NCI-H774 (cell line): ENCODE data around the gene LCT.
"Not testable (repeated sequence)": the region's sequence is repeated elsewhere in the genome, so short reads cannot be mapped to it uniquely, and the experiment has no call there.

Experiments used
- DNase-seq: peaks from one replicate; lab custom pipeline; 2025; lab: John Stamatoyannopoulos, UW

Gene LCT

DNA sequence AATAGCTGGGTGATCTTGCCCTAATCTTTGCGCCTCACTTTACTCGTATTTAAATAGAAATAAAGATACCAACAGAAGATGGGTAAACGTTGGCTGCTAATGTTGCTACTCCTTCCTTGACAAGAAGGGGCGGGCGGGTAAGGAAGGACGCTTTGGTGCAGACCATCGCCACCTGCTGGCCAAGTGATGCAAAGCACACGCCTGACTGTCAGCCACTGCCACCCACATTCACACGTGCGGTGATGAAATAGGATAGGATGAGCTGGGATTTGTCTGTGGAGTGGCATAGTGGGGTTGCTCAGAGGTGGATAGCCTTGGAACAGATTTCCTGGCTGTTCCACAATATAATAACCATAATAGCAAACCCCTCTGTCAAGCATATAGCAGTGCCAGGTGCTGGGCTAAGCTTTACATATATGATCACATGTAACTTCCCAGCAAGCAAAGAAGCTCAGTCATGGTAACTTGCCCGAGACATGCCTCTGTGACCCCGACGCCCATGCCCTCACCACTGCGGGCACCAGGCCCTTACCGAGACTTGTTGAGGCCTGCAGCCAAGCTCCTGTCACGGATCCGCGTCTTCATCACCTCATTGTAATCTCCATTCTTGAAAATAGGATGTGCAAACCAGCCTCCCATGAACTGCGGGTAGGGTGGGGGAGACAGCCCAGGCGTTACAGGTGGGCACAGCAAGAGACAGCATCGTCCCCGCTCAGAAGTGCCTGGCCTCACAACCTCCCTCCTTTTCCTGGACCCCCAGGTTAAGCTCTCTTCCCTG, 39.3 kb downstream of the LCT start:
- peak; percentile 34 for DNase-seq

DNA sequence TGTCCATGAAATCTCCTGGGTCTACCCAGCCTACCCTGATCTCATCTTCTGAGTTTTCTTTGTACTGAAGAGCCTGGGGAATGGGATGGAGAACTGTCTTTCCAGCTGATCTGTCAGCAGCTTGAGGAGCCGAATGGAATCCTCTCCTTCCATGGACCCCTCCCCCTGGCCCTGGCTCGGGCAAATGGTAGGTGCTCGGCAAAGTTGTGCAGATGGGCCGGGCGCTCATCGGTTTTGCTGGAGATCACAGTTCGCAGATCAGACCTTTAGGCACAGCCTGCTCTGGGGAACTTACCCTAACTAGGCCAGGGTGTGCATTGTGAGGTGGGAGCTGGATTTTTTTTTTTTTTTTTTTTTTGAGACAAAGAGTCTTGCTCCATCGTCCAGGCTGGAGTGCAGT, 40.4 kb downstream of the LCT start:
- DNase-seq = no peak

DNA sequence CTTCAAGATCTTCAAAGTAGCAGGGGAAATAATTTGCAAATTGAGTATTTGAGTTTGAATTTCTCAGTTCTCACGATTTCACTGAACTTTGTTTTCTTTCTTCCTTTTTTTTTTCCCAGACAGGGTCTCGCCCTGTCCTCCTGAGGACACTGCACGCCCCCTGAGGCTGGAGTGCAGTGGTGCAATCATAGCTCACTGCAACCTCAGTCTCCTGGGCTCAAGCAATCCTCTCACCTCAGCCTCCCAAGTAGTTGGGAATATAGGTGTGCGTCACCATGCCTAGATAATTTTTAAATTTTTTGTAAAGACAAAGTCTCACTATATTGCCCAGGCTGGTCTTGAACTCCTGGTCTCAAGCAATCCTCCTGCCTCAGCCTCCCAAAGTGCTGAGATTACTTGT, 41.3 kb downstream of the LCT start:
- DNase-seq = not testable (repeated sequence)

DNA sequence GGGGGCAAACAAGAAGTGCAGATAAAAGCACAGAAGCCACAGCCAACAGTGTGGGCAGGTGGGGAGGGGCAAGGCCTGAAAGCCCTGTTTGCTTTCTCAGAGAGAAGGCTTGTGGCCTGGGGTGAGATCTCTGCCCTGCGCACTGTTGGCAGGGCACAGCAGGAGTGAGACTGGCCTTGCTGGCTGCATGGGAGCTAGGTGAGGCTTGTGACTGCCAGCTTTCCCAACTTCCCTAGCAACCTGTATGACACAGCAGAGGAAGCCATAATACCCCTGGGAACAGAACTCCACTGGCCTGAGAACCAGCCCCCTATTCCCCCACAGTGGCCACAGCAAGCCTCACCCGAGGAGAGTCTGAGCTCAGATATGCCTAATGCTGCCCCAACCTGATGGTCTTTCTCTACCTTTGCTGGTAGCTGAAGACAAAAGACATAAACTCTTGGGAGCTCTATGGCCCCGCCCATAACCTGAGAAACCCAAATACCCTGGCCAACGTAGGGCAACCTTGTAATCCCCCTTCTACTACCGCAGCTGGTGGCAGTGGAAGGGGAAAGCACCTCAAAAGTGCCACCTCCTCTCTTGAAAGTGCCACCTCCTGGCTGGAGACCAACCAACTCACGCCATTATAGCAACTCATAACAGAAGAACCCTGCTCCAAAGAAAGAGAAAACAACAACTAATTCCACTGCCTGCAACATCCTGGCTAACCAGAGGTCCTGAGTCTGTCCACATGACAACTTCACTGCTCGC, 44.4 kb downstream of the LCT start:
- DNase-seq = no peak

DNA sequence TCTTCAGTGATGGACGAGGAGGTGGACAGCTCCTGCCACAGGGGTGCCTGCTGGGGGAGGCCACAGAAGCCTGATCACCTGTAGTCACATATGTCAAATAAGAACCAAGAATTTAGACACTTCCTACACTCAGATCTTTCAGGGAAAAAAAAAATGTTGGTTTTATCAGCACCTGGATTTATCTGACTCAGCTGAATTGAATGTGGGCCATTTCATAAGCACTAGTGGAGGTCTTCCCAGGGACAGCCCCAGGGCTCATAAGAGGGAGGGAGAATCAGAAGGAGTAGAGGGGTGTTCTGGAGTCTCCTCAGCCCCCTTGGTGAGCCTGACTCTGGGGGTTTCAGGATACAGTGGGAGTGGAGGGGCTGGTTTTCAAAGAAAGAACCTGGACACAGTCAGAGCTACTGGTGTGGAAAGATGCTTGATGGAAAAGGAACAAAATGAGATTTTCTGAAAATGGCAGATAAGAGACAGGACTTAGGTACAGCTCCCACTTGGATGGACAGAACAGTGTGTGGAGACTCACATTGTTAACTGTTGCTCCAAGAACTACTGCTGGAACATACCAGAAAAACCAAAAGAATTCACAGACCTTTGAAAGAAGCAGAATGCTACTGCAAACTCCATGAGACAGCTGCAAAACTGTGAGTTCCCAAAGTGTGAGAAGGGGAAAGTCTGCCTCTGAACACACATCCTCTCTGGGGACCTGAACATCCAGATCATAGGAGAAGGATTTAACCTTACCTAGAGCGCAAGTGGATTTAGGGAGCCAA, 45.4 kb downstream of the LCT start:
- no peak for DNase-seq

DNA sequence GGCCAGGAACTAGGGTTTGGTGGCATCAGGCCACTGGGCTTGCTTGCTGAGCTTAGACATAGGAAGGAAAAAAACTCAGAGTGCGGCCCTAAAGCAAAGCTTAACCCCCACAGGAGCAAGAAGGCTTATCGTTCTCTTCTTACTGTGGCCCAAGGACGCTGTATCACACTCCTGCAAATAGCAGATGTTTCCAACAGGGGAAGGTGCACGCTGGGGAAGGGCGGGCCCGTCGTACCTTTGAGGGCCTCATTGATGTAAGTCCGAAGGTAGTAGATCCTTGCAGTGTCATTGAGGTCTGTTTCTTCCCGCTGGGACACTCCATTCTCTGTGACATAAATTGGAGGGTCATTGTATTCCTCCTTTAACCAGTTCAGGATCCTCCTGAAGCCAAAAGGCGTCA, 46.6 kb downstream of the LCT start:
- no peak for DNase-seq

DNA sequence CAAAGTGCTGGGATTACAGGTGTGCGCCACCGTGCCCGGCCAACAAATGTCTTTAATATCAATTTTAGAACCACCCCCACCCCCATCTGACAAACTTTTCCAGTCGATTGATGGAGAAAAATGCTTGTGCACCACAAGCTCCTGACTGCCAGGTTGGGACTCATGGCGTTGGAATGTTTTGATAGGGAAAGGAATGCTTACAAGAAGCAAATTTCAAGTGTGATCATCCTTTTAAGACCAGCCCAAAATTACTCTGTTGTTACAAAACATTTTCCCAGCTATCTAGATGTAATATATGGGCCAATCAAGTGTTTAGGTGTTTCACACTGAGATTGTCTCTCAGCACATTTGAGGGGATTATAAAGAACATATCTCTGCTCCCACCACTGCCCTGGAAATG, 50.2 kb downstream of the LCT start:
- no peak for DNase-seq

DNA sequence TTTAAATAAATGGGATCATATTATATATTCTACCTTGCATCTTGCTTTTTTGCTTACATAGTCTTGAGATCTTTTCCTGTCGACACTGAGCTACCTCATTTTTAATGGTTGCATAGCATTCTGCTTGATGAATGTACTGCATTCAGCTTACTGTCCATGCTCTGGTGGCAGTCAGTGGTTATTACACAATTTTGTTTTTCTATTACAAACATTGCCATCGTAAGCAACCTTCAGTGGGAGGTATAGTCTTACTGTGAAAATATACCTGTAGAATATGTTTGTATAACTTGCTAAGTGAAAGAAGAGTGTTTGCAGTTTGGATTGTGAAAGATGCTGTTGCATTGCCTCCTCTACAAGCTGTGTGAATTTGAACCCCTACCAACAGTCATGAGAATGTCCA, 52.0 kb downstream of the LCT start:
- no peak for DNase-seq

DNA sequence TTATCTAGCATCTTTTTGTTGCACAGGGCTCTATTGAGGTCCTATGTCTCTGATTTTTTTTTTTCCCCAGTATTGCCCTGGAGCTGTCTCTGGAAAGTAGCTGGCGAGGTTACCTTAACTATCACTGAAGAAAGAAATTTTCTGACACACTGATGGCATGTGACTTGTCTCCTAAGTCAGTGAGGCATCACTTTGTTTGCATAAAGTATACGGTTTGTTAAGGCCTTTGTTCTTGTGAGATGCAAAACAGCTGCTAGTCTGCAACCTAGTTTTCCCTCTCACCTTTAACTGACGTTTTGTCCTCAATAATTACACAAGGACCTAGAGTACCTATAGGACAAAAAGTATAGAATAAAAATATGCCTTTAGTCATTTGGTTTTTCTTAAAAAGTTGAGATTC, 53.5 kb downstream of the LCT start:
- DNase-seq = no peak

DNA sequence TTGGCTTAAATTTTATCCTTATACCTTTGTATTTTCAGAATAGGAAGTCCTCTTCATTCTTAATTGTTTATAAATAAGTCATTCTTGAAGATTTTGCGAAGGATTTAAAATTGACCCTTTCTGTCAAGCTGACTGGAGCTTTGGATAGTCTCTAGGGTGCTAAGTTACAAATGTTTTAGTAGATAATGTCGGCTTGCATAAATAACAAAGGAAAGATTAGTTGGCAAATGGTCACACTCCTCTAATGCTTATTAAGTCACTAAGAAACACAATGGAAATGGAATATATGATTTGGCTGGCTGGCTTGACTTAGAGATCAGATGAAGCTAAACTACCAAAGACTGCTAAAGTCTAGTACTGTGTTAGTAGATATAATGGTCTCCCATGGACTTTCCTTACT, 54.8 kb downstream of the LCT start:
- DNase-seq = no peak

DNA sequence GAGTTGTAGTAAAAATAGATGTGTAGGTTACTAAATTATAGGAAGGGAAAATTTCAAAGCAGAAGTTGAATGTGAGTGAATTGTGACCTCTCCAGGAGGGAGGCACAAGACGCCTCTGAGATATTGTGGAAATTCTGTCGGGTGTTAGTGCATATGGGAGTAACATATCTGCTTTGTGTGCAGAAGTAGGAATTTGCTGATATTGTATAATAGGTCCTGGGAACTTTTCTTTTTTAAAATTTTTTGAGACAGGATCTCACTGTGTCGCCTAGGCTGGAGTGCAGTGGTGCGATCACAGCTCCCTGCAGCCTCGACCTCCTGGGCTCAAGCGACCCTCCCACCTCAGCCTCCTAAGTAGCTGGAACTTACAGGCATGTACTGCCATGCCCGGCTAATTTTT, 60.6 kb downstream of the LCT start:
- no peak for DNase-seq

DNA sequence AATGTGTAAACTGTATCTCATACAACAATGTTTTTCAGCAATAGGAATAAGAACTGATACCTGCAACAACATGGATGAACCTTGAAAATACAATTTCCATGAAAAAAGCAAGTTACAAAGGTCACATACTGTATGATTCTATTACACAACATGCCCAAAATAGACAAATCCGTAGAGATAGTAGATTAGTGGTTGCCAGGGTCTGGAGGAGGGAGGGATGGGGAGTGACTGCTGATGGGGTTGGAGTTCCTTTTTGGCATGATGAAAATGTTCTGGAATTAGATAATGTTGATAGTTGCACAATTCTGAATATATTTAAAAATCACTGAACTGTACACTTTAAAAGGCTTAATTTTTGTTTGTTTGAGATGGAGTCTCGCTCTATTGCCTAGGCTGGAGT, 61.6 kb downstream of the LCT start:
- no peak for DNase-seq

DNA sequence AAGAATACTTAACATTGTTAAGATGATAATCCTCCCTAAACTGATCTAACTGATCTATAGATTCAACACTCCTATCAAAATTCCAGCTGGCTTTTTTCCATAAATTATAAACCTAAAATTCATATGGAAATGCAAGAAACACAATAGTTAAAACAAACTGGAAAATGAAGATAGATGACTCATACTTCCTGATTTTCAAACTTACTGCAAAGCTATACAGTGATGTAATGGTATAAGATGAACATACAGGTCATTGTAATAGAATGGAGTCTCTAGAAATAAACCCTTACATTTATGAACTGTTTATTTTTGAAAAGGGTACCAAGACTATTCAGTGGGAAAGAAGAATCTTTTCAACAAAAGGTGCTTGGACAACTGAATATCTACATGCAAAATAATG, 63.1 kb downstream of the LCT start:
- no peak for DNase-seq

DNA sequence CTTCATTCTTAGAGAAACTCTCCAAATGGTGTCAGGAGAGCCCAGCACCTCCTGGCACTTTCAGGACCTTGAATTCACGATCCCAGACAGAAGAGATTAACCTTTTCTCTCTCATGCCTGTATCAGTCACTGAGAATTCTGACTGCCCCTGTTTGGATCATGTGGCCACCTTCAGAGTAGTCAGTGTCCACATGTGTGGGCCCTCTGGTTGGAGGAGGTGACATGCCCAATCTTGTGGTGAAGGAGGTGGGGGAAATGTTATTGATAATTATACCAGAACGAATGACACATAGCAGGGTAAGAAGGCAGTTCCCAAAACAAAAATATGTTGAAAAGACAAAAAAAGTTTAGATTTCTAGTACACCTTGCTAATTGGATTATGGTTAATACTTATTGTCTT, 63.7 kb downstream of the LCT start:
- no peak for DNase-seq

DNA sequence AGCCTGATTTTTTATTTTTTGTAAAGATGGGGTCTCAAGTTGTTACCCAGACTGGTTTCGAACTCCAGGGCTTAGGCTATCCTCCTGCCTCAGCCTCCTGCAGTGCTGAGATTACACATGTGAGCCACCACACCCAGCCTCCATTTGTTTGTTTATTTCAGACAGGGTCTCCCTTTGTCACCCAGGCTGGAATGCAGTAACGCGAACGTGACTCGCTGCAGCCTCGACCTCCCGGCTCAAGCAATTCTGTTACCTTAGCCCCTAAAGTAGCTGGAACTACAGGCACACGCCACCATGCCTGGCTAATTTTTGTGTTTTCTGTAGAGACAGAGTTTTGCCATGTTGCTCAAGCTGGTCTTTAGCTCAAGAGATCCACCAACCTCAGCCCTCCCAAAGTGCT, 68.1 kb downstream of the LCT start:
- DNase-seq = no peak

DNA sequence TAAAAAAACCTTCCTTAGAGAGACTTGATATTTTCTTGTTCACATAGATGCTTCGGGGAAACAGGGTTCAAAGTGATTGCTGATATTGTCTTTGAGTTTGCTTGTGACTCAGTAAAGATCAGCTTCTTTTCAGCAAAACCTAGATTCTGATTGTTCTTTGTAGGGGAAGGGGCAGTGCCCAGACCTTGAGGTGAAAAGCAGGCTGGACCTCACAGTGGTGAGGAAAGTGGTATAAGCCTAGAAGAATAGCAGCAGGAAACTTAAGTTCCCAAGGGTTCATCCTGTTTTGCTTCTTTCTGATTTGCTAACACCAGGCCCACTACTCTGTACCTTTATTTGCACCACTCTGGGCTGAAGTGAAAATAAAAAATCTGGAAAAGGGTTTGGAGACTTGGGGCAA, 74.5 kb downstream of the LCT start:
- DNase-seq = no peak

DNA sequence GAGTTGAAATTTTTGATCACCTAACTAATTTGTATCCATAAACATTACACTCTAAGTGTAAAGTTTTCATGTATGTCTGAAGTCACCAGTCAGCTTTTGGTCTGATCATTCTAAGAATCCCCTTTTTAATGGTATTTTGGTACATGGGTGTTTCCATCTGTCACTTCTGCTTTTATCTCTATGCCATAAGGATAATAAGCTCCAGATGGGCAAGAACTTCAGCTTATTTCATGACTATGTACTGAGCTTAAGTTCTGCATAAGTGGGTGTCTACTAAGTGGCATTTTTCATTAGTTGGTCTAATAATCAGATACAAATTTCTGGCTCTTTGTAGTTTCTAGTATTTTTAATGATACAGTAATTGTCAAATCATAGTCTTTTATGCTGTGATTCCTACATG, 75.0 kb downstream of the LCT start:
- no peak for DNase-seq

DNA sequence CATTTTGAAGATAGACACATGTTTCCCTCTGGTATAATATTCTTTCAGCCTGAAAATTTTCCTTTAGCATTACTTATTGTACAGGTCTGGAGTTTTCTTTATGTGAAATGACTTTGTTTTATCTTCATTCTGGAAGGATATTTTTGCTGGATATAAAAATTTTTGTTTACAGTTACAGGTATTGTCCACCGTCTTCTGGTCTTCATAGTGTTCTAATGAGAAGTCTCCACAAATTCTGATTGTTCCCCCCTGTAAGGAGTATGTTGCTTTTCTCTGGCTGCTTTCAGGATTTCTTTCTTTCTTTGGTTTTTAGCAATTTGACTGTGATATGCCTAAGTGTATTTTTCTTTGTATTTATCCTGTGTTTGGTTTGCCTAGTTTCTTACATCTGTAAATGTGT, 80.3 kb downstream of the LCT start:
- no peak for DNase-seq

DNA sequence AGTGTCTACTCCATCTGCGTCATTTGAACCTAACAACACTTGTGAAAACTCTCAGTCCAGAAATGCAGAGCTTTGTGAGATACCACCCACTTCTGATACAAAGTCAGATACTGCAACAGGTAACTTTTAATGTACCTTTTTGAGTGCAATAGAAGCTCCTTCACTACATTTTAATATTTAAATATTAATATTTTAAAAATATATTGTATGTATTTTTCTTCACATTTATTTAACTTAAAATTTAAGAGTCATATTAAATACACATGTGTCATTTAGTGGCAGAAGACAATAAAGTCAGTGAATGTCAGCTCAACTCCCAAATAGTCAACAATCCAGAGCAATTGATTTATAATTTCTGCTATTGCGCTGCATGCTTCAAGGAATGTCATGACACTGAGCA, 81.4 kb downstream of the LCT start:
- no peak for DNase-seq

DNA sequence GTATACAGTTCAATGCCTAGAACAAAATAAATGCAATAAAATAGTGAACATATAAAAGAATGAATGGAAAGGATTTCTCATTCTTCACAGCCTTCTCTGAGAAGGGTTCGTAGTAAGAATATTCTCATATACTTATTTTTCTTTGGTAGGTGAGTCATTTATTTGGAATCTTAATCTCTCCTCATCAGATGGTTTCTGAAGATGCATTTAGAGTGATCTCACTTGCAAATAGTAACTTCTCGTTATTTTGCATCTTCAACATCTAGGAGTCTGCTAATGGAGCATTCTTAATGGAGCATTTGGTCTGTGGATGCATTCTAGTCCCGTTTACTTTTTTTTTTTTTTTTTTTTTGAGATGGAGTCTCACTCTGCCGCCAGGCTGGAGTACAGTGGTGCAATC, 91.4 kb downstream of the LCT start:
- no peak for DNase-seq

DNA sequence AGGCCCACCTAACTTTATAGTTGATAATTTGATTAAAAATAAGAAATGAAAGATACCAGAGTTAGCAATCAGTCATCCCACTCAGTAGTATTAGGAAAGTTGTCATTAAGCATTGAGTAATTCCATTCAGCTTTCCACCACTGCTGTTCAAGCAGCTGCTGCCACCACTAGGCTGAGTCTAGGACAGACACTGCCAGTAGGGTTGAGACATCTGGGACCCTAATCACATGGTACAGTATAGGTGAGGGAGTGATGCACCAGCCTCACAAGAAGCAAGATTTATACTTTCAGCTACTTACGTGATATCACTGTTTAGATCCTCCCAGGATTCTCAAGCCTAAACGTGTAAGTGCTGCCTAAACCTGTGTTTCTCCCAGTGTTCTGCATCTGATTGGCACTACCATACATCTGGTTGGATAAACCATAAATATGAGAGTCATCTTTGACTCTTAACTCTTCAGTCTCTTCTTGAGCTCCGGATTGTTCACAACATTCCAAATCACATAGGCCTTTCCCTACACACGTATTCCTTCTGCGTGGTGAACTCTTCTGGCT, 92.1 kb downstream of the LCT start:
- no peak for DNase-seq

DNA sequence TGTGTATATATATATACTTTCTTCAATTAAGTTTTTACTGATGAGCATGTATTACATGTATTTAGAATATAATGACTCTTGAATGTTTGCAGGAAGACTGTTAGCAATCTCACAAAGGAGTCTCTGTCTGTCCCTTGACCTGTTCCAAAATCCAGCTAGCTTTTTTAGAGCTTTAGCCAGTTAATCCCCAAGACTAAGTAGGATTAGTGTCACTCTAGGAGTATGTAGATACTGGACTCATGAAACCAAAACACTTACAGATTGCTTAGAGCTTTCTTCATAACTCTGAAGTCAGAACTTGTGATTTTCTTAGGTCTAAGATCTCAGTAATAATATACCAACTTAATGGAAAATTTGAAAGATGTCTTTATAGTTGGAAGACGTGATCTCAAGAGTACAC, 93.1 kb downstream of the LCT start:
- DNase-seq = no peak

DNA sequence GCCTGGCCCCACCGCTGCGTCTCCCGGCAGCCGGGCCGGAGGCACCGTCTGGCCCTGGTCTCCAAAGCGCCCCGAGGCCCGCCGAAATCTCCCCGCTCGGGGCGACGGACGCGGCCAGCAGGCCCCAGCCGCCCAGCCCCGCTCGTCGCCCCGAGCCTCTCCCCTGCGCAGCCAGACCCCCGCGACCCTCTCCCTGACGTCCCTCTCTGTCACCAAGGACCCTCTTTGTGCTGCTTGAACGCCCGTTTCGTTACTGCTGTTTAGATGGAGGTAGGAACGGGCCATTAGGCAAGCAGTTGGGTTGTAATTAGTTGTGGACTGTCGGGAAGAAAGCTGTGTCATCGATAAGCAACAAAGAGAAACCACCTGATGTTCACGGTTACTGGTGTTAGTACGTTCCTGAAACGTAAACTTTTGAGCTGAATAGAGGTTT, 94.6 kb downstream of the LCT start:
- DNase-seq = peak; percentile 18
